ENCODE data around the gene PLRG1.

PLRG1 gene

GRCh38 chr4:154517591-154517990 is 32.6 kb downstream of the PLRG1 start:
- DNase-seq (ENCODE audit: low read depth) = no peak

GRCh38 chr4:154516318-154517029 is 33.7 kb downstream of the PLRG1 start:
- no peak for DNase-seq (ENCODE audit: low read depth)

- DNase-seq (ENCODE audit: low read depth) = no peak
Measured at GRCh38 chr4:154511981-154512380, 38.2 kb downstream of the PLRG1 start.

- no peak for DNase-seq (ENCODE audit: low read depth)
Measured at GRCh38 chr4:154511548-154511947, 38.7 kb downstream of the PLRG1 start.

- no peak for DNase-seq (ENCODE audit: low read depth)
Measured at GRCh38 chr4:154507156-154507555, 43.0 kb downstream of the PLRG1 start.

GRCh38 chr4:154506253-154506652 is 43.9 kb downstream of the PLRG1 start:
- no peak for DNase-seq (ENCODE audit: low read depth)

- no peak for DNase-seq (ENCODE audit: low read depth)
Measured at GRCh38 chr4:154503598-154503997, 46.6 kb downstream of the PLRG1 start.

GRCh38 chr4:154502111-154502510 is 48.1 kb downstream of the PLRG1 start:
- DNase-seq (ENCODE audit: low read depth) = no peak

- no peak for DNase-seq (ENCODE audit: low read depth)
Measured at GRCh38 chr4:154497889-154498288, 52.3 kb downstream of the PLRG1 start.

- DNase-seq (ENCODE audit: low read depth) = no peak
Measured at GRCh38 chr4:154495867-154496266, 54.3 kb downstream of the PLRG1 start.

GRCh38 chr4:154492288-154492687 is 57.9 kb downstream of the PLRG1 start:
- DNase-seq (ENCODE audit: low read depth) = no peak

GRCh38 chr4:154491341-154492271 is 58.6 kb downstream of the PLRG1 start, which contains the start of gene DCHS2:
DCHS2 (minus strand) TSS chr4:154491799; CDS start chr4:154491355, 444 bp downstream.
- no peak for DNase-seq (ENCODE audit: low read depth)

GRCh38 chr4:154490583-154491340 is 59.4 kb downstream of the PLRG1 start:
- no peak for DNase-seq (ENCODE audit: low read depth)

GRCh38 chr4:154490234-154490582 is 60.0 kb downstream of the PLRG1 start:
- DNase-seq (ENCODE audit: low read depth) = no peak

GRCh38 chr4:154489558-154490233 is 60.5 kb downstream of the PLRG1 start:
- DNase-seq (ENCODE audit: low read depth) = no peak

- no peak for DNase-seq (ENCODE audit: low read depth)
Measured at GRCh38 chr4:154487145-154487544, 63.1 kb downstream of the PLRG1 start.

GRCh38 chr4:154485127-154485773 is 65.0 kb downstream of the PLRG1 start:
- DNase-seq (ENCODE audit: low read depth) = no peak
